Lung (tissue), 16 donors: ENCODE measurements around the gene TRIM14. TPM values are rescaled to one million over a fixed set of nuclear protein-coding genes. Genes with fewer than 3 reads are reported as not detected.

Source experiments
- ATAC-seq: fragments of 200-7000 bp; cut with Tn5 transposase; one replicate; pipeline ENCODE4 v1.9.1; 2020; ENCODE audit warnings: moderate number of reproducible peaks; ENCODE audit not compliant: insufficient read depth, low FRiP score
- DNase-seq, 3 donors: peaks; one replicate each; pipeline ENCODE4 v3.0.0-alpha.2; 2013 to 2017
- H3K27ac ChIP-seq, 2 donors: one replicate each; pipeline ENCODE4 v1.5.1; 2013; ENCODE audit warnings: mild to moderate bottlenecking in 2 of 2, moderate library complexity in 2 of 2, control low read depth in 1 of 2, inconsistent platforms in 1 of 2, low read depth in 1 of 2, low read length in 1 of 2
- H3K27me3 ChIP-seq, 3 donors: one replicate each; pipeline ENCODE4 v1.5.1; 2013; ENCODE audit warnings: low read length in 2 of 3; ENCODE audit not compliant: control insufficient read depth in 3 of 3, insufficient read depth in 3 of 3
- H3K36me3 ChIP-seq, 4 donors: one replicate each; pipeline ENCODE4 v1.5.1; 2013; ENCODE audit warnings: low read length in 4 of 4, mild to moderate bottlenecking in 1 of 4, moderate library complexity in 1 of 4; ENCODE audit not compliant: control insufficient read depth in 4 of 4, insufficient read depth in 4 of 4
- H3K4me1 ChIP-seq, 5 donors: one replicate each; pipeline ENCODE4 v1.5.1; 2013; ENCODE audit warnings: low read length in 5 of 5, mild to moderate bottlenecking in 2 of 5, moderate library complexity in 1 of 5; ENCODE audit not compliant: control insufficient read depth in 5 of 5, insufficient read depth in 5 of 5
- H3K4me3 ChIP-seq: one replicate; pipeline ENCODE4 v1.5.1; 2013; ENCODE audit warnings: mild to moderate bottlenecking, control low read depth, moderate library complexity
- H3K9ac ChIP-seq, 2 donors: one replicate each; pipeline ENCODE4 v1.5.1; 2013; ENCODE audit warnings: low read length in 2 of 2, control low read depth in 1 of 2; ENCODE audit not compliant: insufficient read depth in 1 of 2
- H3K9me3 ChIP-seq, 4 donors: one replicate each; pipeline ENCODE4 v1.5.1; 2013; ENCODE audit warnings: low read length in 3 of 4, mild to moderate bottlenecking in 1 of 4, moderate library complexity in 1 of 4; ENCODE audit not compliant: control insufficient read depth in 4 of 4, insufficient read depth in 3 of 4
- CTCF ChIP-seq: IDR thresholded peaks from 2 replicates; pipeline ENCODE4 v1.5.1; 2012; ENCODE audit warnings: mild to moderate bottlenecking; ENCODE audit errors: control extremely low read depth, extremely low read depth
- WGBS, 2 donors: extraction: QIAGEN DNeasy Blood & Tissue Kit; methylation state at CpG; one replicate each; pipeline ENCODE4 v1.1.7; 2013; 5-methylcytosine and 5-hydroxymethylcytosine counted together
- long read RNA-seq, 5 donors: transcript quantifications; one replicate each; lab custom pipeline, GENCODE V29; 2026
- polyA plus RNA-seq, 2 donors: library from polyadenylated mRNA; stranded (reverse); fragments of 200-250 nt; gene quantifications; one replicate each; pipeline ENCODE4 v1.2.1, GENCODE V29; 2013
- total RNA-seq, 2 donors: library from RNA; depleted of rRNA in 1 of 2; stranded (reverse); fragments of >200 nt in 1 of 2; gene quantifications; one replicate each; pipeline ENCODE4 v1.2.1, GENCODE V29; 2014 to 2021
- donor health status: control.
- donor health status: control.
- donor health status: Bipolar disorder and iron deficiency.
- donor health status: healthy.
- donor health status: DM: yes; HTN: yes; CAD: no.

The TRIM14 gene, protein sequence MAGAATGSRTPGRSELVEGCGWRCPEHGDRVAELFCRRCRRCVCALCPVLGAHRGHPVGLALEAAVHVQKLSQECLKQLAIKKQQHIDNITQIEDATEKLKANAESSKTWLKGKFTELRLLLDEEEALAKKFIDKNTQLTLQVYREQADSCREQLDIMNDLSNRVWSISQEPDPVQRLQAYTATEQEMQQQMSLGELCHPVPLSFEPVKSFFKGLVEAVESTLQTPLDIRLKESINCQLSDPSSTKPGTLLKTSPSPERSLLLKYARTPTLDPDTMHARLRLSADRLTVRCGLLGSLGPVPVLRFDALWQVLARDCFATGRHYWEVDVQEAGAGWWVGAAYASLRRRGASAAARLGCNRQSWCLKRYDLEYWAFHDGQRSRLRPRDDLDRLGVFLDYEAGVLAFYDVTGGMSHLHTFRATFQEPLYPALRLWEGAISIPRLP
- total RNA-seq (10 to 100 TPM in 1 of 2 donors, 1 to 10 TPM in 1; 5.0 to 42.7 TPM), polyA plus RNA-seq (10 to 100 TPM in 1 of 2 donors, 1 to 10 TPM in 1; 6.5 to 17.7 TPM)
- long read RNA-seq, donor 1, full-length matches to known transcripts: 2 of 2 reads
- long read RNA-seq, donor 1, partial matches to known transcripts: 0 of 2 reads
- long read RNA-seq, donor 1, other reads (novel, unspliced or antisense): 0 of 2 reads
- long read RNA-seq, donor 2, full-length matches to known transcripts: 1 of 1 reads
- long read RNA-seq, donor 2, partial matches to known transcripts: 0 of 1 reads
- long read RNA-seq, donor 2, other reads (novel, unspliced or antisense): 0 of 1 reads
- long read RNA-seq, donor 3, full-length matches to known transcripts: 1 of 22 reads
- long read RNA-seq, donor 3, partial matches to known transcripts: 6 of 22 reads
- long read RNA-seq, donor 3, other reads (novel, unspliced or antisense): 15 of 22 reads
- long read RNA-seq, donor 4, full-length matches to known transcripts: 2 of 2 reads
- long read RNA-seq, donor 4, partial matches to known transcripts: 0 of 2 reads
- long read RNA-seq, donor 4, other reads (novel, unspliced or antisense): 0 of 2 reads
- long read RNA-seq, donor 5, full-length matches to known transcripts: 3 of 3 reads
- long read RNA-seq, donor 5, partial matches to known transcripts: 0 of 3 reads
- long read RNA-seq, donor 5, other reads (novel, unspliced or antisense): 0 of 3 reads

- ATAC-seq: peak; percentile 89
- peak within 1 kb of the TSS; percentile 88 for H3K4me3 ChIP-seq
- H3K36me3 ChIP-seq: no peaks in the 10 kb centered on the region
- H3K9me3 ChIP-seq: no peaks in the 10 kb centered on the region
- DNase-seq: peak; percentile 72 to 85 (median 80)
- H3K27me3 ChIP-seq: no peaks in the 10 kb centered on the region
- peak within 1 kb of the TSS in 1 of 2 donors; percentile 66 for H3K9ac ChIP-seq
- H3K4me1 ChIP-seq: peaks cover 0 to 13% (median 0%) of the 10 kb centered on the region in 5 donors
- WGBS, 2 donors: 3 to 5% methylated on average over 71 of the region's 71 CpGs
- TF ChIP-seq CTCF: peak; percentile 2
- peak within 1 kb of the TSS in 1 of 2 donors; percentile 94 for H3K27ac ChIP-seq
Observed at GRCh38 chr9:98118640-98119601, at the start of gene TRIM14. Gene TRIM14, minus strand, starts transcription at chr9:98119222. Its CDS starts 34 bp downstream, at chr9:98119188.

DNA sequence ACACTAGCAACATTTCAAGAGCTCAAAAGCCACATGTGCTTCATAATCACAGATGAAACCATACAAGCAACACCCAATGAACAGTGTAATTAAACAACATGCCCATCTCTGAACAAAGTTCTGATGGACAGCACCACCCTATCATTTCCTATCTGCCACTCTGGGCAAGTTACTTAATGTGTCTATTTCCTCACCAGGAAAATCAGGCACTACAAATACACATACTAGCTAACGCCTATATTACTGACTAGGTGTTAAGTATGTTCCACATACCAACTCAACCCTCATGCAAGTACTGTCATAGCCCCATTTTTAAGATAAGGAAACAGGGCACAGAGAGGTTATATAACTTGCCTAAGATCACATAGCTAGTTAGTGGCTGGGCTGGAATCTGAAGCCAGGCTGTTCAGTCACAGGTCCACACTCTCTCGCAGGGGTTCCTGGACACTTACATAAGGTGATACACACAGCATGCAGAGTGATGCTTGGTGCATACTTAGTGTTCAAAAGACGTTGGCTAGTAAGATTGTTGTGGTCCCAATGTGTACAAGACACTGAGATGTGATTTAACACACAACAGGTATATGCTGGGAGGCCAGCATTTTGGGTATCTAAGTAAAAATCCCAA, 49.2 kb upstream of the TRIM14 start:
- ATAC-seq (no peak), DNase-seq (no peak)
- WGBS, 2 donors: 64 to 66% methylated on average over 3 of the region's 3 CpGs
- Histone ChIP-seq H3K36me3 (no peaks in the 10 kb centered on the region), H3K27me3 (no peaks in the 10 kb centered on the region), H3K4me3 (no peak overlapping the region), H3K9me3 (no peaks in the 10 kb centered on the region), H3K4me1 (peaks cover 0 to 5% (median 0%) of the 10 kb centered on the region in 5 donors), H3K9ac (no peak overlapping the region), H3K27ac (no peak overlapping the region)
- no peak for TF ChIP-seq CTCF

- Histone ChIP-seq H3K36me3 (no peaks in the 10 kb centered on the region), H3K27ac (no peak overlapping the region), H3K4me3 (no peak overlapping the region), H3K27me3 (no peaks in the 10 kb centered on the region), H3K9ac (no peak overlapping the region), H3K4me1 (peaks cover 0 to 3% (median 0%) of the 10 kb centered on the region in 5 donors), H3K9me3 (no peaks in the 10 kb centered on the region)
- TF ChIP-seq CTCF: no peak
- no peak for DNase-seq
- ATAC-seq: no peak
- WGBS, 2 donors: 81 to 83% methylated on average over 7 of the region's 7 CpGs
Observed at GRCh38 chr9:98164912-98165311, 45.9 kb upstream of the TRIM14 start.
